GM19351 (cell line): ENCODE data around the gene SLC25A26.
"Not testable (repeated sequence)": the region's sequence is repeated elsewhere in the genome, so short reads cannot be mapped to it uniquely, and the experiment has no call there.

ENCODE experiments used
- ATAC-seq: cut with Tn5 transposase; IDR thresholded peaks from one replicate; pipeline ENCODE4 v1.9.1; 2021; ENCODE audit warnings: mild to moderate bottlenecking, moderate library complexity; ENCODE audit not compliant: unreplicated experiment

Gene SLC25A26

DNA sequence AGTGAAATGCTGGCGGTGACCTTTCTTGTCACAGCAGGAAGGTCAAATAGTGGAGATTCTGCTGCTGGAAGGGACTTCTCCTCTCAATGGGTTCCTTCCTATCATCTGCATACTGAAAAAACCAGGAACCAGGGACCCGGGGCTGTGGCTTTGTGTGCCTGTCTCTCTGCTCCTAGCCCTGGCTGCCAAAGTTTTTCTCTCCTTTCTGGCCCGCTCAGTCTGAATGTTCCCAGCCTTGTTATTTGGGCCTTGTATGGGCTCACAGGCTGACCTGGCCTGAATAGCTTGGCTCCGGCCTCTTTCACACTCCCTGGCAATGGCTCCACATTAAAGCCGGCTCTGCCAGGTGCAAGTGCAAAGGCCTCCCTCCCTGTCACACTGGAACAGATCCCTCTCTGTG, 185.4 kb downstream of the SLC25A26 start:
- no peak for ATAC-seq

DNA sequence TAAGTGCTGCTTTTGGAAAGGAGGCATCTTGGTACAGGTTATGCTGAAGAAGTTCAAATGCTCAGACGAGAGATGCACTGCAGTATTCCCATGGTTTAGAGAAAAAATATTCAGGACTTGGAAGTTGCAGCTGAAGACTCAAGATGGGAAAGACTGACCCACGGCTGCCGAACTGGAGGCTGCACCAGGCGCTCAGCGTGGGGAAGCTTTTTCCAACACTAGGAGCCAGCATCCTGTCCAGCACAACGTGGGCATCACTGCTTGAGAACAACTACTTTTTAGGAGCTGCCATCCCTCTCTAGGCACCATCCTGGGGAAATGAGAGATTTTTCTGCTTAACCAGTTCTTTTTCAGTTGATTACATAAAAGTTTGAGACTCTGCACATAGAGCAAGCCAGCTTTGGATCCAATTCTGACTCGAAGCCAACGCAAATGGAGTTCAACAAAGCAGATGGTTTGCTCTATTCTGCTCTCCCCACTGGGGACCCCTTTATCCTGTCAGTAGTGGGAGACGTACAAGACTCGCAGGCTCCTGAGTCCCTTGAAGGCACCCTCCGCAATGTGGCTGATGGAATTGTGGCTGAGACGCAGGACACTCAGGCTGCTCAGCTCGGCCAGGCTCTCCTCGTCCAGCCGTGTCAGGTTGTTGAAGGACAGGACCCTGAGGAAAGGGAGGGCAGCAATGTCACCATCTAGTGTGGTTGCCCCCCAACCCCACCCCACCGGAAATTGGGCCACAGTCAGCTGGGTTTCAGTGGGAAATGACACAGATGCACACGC, 186.2 kb downstream of the SLC25A26 start:
- ATAC-seq = no peak

DNA sequence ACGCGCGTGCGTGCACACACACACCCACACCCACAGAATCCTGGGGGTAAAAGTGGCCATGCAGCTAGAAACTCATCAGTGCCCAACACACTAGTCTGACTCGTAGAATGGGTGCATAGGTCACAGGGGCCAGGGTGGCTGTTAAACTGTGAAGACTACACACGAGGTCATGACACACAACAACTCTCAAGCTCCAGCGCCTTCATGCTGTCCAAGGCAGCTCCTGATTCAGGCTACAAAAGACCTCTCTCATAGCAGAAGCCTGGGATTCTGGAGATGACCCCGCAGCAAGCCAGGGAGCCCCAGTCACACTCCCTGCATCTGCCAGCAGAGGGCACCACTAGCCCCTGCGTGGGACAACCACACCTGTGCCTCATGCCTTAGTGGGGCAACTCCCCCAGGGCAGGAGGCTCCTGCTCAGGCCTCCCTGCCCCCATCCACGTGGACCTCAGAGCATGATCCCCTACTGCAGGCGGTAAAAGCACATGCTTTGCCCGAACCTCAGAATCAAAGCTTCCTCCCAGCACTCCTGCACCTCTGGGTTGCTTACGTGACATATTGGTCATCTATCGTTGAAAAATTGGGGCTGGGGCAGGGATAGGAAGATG, 186.9 kb downstream of the SLC25A26 start:
- ATAC-seq = peak; percentile 88

DNA sequence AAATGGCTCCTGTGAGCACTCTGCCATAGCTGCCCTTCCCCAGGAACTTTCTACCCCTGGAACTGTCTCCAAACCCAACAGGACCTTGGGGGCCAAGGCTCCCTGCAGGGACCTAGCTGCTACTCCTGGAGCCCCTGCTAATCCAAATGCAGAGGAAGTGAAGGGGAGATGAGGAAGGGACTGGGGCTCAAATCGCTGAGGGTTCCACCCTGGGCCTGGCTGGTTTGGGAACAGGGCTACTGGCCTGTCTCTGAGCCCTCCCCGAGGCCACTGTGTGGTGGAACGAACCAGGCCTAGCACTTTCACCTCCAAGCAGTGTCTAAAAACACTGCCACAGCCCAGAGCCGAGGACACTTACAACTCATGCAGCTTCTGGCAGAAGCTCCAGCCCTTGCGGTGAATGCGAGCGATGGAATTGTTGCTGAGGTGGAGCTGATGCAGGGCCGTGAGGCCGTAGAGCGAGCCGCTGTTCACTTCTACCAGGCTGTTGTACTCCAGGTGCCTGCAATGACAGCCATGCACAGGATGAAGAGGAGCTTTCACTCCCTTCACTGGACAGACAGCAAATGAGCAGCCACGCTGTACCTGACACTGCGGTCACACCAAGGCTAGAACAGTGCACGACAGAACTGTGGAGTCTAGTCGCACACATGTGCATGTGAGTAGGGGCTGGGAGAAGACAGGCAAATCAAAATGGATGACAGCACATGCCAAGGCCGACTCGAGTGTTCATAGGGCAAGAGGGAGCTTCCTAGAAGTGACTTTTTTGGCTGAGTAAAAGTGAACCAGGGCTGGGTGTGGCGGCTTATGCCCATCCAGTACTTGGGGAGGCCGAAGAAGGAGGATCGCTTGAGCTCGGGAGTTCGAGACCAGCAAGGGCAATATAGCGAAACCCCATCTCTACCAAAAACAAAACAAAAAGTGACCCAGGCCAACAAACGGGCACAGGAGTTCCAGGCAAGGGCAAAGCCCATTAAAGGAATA, 189.3 kb downstream of the SLC25A26 start:
- no peak for ATAC-seq

DNA sequence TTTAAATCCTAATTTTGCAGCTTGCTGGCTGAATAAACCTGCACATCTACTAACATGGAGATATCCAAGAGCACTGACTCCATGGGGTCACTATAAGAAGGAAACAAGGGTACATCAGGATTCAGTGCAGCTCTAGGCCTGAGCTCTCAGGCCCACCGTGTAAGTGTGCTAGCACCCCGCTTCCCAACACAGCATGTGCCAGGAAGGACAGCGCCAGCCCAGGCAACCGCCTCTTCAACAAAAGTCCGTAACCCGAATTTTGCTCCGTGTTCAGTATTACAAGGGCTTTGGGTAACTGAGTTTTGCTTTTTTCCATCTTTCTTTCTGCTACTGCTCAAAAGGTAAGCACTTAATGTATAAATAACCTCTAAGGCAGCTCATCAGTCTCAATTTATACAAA, 190.2 kb downstream of the SLC25A26 start:
- ATAC-seq = no peak

DNA sequence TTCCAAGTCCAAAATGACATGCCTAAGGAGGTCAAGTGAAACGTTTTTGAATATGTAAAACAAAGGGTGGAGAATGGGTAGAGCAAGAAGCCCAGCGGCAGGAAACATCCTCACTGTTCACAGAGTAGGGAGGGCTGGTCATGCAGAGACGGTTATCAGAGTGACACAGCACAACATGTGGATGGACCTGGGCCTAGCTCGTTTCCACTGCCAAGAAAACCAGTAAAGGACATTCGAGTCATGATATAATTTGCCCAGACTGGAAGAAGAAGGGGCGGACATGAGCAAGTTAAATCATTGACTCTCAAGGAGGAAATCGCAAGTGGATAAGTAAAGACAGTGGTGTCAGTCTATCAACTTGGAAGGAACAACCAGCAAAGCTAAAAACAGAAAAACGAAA, 190.7 kb downstream of the SLC25A26 start:
- ATAC-seq = no peak

DNA sequence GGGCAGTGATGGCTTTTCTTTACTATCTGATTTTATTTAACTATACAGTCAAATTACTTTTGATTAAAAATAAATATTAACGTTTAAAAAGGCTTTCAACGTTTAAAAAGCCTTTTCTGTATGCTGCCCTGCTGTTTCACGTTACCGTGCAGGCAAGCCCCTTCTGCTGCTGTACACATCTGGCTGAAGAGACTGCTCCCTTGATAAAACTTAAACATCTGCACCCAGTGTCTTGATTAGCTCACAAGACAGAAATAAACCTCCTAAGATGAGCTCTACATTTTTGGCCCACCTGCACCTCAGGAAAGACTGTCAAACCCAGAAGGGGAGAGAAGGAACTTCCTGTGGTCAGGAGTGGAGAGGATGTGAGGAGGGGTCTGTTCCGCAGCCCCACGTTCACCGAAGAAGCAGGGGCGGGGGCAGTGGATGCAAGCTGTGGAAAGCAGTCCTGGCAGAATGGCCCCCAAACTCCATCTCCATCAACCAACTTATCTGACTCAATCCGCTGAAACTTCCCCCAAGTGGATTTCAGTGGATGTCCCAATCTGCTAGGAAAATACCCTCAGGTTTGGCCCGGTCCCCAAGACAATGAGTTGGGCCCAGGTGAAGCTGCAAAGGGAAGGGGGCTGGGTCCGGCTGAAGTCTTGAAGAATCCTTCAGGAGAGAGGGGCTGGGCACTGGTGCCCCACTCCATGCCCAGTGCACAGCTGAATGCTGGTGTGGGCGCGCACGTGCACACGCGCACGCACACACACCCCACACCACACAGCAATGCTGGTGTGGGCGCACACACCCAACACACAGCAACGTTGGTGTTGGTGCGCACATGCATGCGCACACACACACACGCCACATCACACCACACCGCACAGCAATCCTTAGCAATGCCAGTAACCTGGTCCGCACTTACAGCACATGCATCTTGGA, 191.4 kb downstream of the SLC25A26 start:
- ATAC-seq = no peak

DNA sequence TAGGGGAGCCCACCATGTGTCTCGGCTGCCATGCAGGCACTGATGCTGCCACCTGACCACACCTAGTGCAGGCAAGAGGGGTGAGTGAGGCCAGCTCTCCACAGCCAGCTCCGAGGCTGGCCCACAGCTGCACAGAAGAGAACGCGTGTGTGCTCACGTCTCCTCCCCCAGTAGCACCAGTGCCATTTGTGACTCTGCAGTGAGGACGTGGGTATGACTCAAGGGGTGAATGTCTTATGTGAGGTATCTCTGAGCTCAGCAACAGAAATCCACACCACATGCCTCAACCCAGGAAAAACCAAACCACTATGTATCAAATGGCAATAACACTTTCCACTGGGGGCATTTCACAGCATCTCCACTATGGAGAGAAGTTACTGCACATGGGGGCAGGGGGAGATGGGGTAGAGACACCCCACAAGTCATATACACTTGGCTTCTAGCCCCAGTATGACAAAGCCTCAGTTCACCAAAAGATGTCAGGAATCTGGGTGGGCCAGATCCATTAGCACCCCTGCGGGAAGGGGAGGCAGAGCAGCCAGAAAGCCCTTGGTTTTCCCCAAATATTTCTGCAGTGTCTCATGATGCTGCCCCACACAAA, 192.4 kb downstream of the SLC25A26 start:
- no peak for ATAC-seq

DNA sequence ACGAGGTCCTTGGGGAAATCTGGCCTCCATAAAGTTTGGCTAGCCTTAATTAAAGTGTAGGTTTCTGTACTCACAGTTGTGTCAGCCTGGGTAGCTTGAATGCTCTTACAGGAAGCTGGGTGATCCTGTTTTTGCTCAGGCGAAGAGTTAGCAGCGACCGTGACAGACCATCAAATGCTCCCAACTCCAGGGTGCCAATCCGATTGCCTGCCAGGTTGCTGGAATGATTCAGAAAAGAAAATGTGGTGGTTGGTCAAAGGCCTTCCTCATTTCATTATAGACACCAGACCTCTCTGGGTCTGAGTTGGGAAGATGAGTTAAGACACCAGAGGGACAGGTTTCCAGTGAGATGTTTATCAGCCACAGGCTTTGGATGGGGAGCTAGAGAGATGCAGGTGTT, 194.0 kb downstream of the SLC25A26 start:
- ATAC-seq = no peak

DNA sequence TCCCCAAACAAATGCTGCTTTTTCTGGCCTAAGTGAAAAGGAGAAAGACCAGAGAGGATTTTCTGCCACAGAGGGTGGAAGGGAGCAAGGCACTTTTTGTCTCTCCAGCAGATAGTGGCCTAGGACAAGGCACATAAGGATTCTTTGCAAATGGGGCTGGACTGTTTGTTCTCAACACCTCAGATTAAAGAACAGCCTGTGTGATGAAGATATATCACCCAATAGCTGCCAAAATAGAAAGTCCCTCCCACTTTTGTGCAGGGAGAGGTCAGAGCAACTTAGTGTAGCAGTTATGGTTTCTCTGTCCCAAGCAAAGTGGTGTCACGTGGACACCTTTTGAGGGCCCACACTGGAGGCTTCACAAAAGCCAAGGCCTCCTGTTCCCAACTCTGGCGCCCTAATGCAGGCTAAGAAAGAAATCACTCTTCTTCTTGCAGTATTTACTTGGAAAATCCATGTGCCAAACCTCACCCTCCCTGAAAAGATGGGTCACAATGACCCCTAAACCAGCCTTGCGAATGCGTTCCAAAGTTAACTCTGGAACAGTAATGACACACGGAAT, 195.1 kb downstream of the SLC25A26 start:
- no peak for ATAC-seq

DNA sequence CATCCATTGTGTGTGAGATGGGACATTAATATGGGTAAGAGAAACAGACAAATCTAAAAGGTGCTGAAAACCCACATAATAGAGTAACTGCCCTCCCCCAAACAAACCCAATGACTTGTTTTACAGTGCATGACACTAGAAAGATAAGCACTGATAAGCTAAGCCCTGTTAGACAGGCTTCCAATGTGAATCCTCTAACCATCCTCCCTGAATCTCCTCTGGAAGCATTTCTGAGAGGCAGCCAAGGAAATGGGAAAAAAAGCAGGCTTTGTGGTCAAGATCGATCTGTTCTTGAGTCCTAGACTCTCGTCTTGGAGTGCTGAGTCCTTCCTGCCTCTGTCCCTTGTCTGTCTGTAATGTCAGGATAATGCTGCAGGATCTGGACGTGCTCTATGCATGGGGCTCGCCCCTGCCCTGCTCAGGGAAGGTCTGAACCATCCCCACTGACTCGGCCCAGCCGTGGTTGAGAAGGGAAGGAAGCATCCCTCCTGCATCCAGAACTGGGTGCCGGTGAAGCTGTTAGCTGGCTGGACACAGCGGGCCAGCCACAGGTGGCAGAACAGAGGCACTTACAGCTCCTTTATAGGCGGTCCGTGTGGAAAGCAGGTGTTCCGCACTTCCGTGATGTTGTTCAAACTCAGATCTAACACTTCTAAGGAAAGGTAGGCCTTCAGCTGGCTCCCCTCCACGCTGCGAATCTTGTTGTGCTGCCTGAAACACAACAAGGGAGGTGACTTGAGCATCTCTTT, 195.9 kb downstream of the SLC25A26 start:
- ATAC-seq = no peak

DNA sequence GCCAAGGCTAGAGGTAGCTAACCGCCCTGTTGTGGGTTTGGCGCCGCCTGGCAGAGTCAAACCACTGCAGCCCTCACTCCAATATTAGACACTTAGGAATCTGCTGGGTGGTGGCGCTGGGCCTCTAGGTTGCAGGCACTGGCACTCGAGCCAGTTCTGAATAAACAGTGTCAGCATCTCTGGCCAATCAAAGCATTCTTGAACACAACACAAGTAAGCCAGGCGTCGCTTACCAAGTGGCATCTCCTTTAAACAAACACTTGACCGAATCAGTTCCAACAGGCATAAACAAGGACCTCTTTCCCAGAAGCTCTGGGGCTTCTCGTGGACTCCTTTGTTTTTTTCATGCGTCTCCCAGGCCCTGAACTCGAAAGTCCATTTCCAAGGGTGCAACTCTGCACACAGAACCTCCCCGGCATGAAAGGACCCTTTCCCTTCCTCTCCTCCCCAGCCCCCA, 197.7 kb downstream of the SLC25A26 start:
- ATAC-seq = no peak

DNA sequence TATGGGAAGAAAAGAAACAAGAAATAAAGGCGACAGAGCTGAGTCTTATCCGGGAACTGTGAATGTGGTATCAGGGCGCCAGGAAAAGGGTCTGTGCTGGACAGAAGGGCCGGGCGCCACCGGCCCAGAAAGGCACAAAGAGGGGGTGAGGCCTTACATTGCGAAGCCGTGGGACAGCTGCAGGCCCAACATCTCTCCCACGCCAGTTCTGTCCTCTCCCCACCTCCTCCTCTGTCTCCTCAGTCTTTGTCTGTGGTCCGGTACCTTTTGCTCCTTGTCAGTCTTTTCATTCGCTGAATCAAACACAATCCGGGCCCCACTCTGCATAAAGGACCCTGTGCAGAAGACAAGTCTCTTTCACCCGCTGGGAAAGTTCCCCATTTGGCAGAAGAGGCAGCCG, 198.2 kb downstream of the SLC25A26 start:
- ATAC-seq = no peak

DNA sequence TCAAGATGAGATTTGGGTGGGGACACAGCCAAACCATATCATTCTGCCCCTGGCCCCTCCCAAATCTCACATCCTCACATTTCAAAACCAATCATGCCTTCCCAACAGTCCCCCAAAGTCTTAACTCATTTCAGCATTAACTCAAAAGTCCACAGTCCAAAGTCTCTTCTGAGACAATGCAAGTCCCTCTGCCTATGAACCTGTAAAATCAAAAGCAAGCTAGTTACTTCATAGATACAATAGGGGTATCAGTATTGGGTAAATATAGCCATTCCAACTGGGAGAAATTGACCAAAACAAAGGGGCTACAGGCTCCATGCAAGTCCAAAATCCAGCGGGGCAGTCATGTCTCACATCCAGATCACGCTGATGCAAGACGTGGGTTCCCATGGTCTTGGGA, 200.3 kb downstream of the SLC25A26 start:
- not testable (repeated sequence) for ATAC-seq

DNA sequence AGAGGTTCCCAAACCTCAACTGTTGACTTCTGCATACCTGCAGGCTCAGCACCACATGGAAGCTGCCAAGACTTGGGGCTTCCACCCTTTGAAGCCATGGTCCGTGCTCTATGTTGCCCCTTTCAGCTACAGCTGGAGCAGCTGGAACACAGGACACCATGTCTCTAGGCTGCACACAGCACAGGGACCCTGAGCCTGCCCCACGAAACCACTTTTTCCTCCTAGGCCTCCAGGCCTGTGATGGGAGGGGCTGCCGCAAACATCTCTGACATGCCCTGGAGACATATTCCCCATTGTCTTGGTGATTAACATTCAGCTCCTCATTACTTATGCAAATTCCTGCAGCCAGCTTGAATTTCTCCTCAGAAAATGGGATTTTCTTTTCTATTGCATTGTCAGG, 201.1 kb downstream of the SLC25A26 start:
- not testable (repeated sequence) for ATAC-seq

DNA sequence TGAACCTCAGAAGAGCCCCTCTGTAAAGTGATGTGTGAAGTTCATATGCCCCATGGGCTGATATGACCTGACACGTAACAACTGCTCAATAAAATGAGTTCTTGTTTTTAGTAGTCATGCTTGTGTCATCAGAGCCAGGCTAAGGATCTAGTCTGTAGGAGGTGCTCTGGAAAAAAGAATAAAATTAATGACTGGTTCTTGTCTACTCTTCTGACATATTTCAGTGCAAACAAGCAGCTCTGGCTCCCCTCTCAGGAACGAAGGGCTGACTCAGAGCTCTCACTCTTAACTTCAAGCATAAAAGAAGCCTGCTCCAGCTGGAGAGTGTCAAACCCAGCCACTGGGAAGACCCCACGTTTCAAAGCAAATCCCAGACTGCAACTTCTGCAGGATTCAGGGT, 203.0 kb downstream of the SLC25A26 start:
- ATAC-seq = no peak

DNA sequence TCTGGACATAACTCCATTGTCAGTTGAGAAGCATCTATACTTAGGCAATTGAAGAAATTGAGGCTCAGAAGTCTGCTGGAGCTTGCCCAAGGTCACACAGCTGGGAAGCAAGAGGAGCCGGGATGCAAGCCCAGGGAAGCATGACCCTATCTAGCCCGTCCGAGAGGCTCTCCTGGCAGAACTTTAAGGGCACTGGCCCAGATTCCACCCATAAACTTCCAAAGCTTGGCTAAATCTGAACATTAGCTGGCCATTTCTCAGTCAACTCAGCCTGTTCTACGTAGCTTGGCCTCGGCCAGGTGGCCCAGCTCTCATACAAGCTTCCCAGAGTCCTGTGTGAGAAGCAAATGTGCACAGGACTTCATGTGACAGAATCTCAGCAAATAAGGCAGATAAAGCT, 204.2 kb downstream of the SLC25A26 start:
- ATAC-seq = no peak

DNA sequence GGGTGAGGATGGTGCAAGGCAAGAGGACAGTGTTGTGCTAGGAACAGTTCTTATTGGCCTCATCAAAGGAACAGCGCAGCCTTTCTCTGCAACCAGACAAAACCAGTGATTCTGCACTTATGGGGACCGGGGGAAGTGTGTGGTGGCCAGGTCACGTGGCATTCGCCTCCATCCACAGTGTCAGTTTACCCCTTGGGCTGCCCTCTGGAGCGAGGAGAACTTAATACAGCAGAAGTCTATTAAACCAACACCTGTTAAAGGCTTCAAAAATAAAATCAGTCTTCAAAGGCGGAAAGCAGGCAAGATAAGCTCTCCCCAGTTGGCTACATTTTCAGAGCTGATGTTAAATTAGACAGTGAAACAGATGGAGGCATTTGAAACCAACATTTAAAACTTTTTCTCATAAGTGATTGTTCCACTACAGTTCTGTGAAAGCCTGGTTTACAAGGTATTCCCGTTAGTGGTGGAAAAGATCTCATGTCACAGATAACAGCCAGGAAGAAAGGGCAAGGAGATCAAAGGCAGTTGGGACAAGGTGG, 204.8 kb downstream of the SLC25A26 start:
- ATAC-seq = no peak

DNA sequence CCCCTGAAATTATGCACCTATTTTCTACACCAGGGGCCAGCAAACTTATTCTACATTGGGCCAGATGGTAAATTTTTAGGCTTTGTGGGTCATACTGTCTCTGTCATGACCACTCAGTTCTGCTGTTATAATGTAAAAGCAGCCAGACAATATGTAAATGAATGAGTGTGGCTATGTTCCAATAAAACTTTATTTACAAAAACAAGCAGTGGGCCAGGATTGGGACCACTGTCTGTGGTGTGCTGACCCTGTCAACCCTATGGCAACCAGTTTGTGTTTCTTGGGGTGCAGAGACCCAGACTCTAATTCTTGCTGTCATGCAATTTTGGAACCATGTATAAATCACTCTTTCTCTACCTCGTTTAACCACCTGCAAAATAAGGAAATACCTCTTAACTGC, 205.3 kb downstream of the SLC25A26 start:
- no peak for ATAC-seq
